HG03565 (cell line): ENCODE measurements around the gene GJB2.

Experiments
- ATAC-seq: cut with Tn5 transposase; IDR thresholded peaks from one replicate; pipeline ENCODE4 v1.9.1; 2021; ENCODE audit warnings: mild to moderate bottlenecking, moderate library complexity; ENCODE audit not compliant: unreplicated experiment

Gene GJB2

DNA sequence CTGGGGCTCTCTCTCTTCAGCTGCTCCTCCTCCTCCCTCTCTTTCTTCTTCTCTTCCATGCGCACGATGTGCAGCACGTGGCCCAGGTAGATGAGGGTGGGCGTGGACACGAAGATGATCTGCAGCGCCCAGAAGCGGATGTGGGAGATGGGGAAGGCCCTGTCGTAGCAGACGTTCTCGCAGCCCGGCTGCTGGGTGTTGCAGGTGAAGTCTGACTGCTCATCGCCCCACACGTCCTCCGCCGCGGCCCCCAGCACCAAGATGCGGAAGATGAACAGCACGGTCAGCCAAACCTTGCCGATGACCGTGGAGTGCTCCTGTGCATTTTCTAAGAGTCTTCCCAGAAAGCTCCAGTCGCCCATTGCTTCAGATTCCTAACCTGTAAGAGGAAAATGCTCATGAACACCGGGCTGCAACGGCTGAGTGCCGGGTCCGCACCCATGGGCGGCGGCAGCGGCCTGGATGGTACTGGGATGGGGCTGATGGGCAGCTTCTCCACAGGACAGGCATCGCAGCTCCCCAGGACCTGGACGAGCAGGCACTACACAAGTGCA lies 49.7 kb downstream of the GJB2 start:
- no peak for ATAC-seq

DNA sequence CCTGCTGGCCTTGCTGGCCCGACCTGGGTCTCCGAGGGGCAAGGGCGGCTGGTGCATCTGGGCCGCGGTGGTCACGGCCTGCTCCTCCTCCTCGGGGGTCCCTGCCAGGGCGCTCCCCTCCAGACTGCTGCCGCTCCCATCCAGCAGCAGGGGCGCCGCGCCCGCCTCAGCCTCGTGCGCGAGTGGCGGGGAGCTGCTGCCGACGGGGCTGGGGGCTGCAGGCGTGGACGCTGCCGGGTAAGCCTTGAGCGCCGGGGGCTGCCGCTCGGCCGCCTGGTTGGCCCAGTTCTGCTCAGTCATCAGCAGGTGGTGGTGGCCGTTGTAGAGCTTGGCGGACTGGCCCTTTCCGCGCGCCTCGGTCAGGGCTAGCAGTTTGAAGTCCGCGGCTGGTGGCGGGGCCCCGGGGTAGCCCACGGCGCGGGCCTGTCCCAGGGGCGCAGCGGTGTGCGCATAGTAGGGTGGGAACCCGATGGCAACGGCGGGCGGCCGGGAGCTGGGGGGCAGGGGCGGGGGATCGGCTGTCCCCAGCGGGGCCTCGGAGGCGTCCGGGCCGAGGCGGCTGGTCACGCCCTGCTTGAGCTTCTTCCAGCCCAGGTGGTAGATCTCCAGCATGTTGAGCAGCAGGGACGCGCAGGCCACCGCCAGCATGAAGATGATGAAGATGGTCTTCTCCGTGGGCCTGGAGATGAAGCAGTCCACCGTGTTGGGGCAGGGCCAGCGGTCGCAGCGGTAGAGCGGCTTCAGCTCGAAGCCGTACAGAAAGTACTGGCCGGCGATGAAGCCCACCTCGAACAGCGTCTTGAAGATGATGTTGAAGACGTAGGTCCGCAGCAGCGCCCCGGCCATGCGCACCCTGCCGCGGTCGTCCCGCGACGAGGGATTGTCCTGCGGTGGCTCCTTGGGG lies 50.5 kb downstream of the GJB2 start:
- no peak for ATAC-seq

DNA sequence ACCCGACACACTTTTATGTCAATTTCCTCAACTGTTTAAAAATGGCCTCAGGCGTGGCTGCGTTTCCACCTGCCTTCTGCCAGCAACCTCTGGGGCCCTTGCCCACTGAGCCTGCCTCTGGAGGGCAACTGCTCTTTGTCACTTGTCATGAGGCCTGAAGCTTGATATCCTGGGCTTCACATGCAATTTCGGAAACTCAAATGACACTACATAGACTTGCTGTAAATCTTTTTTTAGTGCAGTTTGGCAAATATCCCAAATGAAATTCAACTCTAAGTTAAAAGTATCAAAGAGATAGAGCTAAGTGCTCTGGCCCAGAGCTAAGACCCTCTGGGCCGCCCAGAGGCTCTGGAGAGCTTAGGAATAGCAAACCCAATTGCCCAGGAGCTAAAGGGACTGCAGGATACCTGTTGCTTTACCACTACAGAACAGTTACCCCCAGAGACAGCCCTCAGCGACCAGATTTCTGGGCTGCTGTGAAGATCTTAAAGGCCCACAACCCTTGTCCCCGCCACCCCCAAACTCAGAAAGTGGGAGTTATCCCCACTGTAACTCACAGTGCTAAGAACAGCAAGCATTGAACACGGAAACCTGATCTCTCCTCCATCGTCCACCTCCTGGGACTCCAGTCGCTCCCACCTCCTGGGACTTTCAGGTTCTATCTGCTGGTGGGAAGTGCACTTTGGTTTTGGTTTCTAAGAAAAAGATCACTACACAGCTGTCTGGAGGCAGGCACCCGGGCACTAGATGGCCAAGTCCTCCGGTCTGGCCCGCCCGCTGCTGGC lies 51.3 kb downstream of the GJB2 start:
- ATAC-seq: no peak

DNA sequence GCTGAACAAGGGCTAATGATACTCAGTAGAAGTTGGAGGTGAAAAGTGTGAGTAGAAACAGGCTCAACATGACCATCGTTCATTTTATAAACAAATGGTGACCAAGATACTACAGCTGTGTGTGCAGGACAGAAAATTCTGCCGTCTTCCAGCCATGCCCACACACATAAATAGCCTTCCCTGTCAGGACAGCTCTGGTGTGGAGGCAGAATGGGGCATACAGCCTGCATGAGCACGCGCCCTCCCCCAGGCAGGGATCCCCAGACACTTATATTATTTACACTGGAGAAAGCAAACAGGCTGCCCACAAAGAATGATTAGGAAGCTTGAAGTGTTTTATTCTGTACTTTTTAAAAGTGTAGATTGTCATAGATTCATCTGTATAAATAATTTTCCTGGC lies 52.3 kb downstream of the GJB2 start:
- ATAC-seq: no peak

DNA sequence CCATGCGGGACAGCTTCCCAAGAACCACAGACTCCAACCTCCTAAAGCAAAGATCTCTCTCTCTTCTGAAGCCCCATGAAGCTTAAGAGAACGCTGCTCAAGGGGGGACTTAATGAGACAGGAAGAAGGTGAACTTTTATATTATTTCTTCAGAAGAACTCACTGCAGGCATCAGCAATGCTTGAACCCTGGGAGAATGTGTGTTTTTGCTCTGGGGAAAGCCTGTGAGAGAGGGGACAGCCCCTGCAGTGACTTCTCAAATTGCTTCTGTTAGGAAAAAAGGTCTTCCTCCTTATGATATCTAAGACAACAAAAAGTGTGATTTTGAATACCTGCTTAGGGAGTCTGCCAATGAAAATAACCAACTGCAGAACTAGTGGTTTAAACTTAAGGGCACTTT lies 54.9 kb downstream of the GJB2 start:
- no peak for ATAC-seq
